Measurements from ENCODE around the gene BEGAIN.

Gene BEGAIN

DNA sequence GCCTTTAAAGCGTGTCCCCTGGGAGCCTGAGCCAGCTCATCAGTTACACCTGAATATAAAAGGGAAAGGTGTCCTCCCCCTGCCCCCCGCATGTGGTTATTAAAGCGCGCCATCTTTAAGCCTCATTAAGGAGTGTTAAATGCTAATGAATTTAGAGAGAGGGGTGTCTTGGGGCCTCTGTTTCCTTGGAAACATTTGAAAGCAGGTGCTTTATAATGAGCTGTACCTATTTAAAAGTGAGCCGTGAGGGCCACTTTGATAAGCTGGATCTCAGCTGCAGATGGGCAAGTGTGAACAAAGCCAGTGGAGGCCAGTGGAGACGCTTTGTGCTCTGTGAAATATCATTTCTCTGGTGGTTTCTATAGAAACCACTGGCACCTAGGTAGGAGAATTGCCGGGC is 84.0 kb downstream of the BEGAIN start:
- no peak for DNase-seq

DNA sequence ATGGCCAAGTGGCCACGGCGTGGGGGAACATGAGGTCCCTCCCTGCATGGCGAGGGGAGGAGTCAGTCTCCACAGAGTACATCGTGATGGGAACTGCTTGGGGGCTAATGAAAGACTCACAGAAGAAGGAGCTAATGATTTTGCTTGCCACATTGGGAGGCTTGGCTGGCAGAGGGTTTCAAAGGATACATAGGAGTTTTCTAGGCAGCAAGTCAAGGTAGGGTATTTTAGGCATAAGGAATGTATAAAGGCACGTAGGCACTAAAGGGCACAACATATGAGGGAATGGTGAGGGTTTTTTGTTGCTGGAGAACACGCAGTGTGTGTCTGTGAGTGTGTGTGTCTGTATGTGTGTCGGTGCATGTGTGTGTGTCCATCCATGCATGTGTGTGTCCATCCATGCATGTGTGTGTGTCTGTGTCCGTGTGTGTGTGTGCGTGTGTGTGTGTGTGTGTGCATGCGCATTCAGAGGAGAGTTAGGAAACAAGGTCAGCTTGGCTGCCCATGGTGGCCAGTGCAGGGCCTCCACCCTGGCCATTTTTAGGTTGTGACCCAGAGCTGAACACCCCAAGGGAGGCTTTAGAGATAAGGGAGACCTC is 84.5 kb downstream of the BEGAIN start:
- DNase-seq, result no peak

DNA sequence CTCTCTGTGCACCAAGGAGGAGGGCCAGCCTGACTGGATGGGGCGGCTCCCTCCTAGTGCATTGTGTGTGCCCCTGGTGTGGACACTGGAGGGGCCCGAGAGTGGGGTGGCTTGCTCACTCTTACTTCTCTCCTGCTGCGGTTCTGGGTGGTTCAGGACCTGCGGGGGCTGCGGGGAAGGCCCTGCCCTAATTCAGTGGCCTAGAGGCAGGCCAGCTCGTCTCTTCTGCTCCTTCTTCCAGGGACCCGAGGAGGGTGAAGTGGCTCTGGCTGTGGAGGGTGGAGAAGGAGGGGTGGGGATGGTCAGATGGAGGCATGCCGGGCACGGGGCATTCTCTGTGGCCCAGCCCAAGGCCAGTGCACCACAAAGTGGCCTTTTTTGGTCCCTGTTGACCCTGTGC is 87.1 kb downstream of the BEGAIN start:
- DNase-seq, result no peak

DNA sequence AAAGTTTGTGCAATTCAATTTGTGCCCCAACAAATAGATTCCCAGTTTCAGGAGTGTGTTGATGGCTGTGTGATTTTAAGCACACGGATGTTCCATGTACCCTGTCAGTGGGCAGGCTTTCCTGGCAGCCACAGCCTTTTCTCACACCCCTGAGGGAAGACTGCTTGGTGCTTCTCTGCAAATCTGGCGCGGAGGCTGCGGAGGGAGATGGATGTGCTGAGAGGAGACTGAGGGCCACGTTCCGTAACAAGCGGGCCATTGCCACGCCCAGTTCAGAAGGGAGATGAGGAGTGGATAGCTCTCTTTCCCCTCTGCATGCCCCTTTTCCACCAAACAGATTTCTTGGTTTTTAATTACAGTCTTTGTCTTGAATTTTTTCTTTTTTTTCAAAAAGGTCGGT is 89.1 kb downstream of the BEGAIN start:
- no peak for DNase-seq

DNA sequence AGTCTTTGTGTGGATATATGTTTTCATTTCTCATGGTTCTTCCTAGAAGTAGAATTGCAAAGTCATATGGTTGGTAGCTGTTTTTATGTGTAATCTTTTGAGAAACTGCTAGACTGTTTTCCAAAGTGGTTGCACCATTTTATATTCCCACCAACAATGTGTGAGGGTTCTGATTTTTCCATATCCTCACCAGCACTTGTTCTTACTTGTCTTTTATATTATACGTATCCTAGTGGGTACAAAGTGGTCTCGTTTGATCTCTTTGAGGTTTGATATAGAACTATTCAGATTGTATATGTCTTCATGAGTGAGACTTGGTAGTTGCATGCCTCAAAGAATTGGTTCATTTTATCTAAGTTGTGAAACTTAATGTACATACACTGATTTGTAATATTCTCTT is 91.3 kb downstream of the BEGAIN start:
- no peak for DNase-seq

DNA sequence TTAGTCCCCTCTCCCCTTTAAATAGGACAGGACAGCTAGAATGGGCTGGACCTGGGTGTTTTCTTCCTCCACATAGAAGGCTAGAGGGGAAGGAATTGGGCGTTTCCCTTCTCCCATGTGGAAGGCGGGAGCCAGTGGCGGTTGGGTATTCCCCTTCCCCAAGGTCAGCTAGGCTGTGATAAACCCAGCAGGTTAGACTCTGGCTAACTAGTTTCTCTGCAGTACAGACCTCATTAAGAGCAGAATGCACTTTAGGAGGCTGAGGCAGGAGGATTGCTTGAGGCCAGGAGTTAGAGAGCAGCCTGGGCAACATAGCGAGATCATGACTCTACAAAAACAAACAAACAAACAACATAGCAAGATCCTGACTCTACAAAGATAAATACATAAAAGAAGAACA is 92.6 kb downstream of the BEGAIN start:
- DNase-seq, result no peak

DNA sequence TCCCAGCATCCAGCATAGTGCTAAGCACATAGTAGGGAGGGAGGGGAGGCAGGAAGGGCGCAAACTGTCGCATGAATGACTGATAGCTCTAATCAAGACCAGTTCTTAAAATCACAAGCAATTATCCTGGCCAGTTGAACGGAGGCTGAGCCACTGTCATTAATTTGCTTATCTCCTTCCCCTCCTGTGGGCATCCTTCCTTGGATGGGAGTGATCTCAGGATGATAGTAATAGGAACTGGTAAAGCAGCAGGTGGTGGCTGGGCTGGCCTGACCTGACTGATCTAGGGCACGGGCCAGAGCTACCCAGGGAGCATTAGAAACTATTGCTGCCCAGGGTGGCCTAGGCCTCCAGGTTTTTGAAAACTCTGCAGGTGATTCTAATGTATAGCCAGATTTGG is 97.0 kb downstream of the BEGAIN start:
- no peak for DNase-seq

DNA sequence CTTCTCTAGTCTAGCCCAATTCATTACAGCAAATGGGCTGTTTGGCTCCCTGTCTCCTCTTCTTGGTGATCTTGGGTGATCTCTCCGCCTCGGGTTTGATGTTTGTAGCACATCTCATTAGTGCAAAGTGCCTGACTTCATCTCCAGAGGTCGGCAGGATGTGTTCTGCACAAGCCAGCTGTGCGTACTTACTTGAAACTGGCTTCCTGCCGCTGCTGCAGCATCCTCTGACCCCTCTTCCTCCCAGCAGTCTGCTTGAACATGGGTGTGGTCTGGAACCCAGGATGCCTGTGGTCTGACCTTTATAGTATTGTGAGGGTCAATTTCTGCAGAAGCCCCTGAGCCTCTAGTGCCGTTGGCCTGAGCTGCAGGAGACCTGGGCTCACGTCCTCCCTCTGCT is 99.2 kb downstream of the BEGAIN start:
- DNase-seq, result no peak

DNA sequence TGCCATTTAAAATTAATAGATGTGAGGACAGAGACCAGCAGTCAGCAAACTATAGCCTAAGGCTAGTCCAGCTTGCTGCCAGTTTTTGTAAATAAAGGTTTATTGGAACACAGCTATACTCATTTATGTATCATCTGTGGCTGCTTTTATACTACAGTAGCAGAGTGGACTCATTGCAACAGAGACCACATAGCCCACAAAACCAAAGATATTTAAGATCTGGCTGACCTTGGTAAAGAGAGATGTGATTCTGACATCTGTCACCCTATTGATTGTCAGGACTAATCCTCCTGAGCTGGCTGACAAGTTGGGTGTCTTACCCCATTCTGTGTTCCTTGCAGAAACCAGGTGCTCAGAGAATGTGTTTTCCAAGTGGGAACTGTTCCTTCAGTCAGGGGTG is 99.9 kb downstream of the BEGAIN start:
- DNase-seq, result no peak
